GM13977 (cell line): Measurements from ENCODE around the gene ATMIN.

Source experiments
- DNase-seq: peaks from one replicate; pipeline ENCODE4 v3.0.0; 2012; ENCODE audit warnings: low spot score
- CTCF ChIP-seq: IDR thresholded peaks from 2 replicates; pipeline ENCODE4 v1.5.1; 2012; ENCODE audit warnings: mild to moderate bottlenecking, control low read depth; ENCODE audit not compliant: insufficient read depth; ENCODE audit errors: extremely low read depth, missing control alignments
- in situ Hi-C: fragments of 300-500 bp; cut with MboI; formaldehyde crosslinking; loops from one replicate; pipeline ENCODE4 v1.12.0; 2022; ENCODE audit warnings: low sequenced_read_pairs, low pct_unique_long_range_greater_than_20kb, mixed read lengths, inconsistent platforms; ENCODE audit not compliant: unreplicated experiment

ATMIN gene

DNA sequence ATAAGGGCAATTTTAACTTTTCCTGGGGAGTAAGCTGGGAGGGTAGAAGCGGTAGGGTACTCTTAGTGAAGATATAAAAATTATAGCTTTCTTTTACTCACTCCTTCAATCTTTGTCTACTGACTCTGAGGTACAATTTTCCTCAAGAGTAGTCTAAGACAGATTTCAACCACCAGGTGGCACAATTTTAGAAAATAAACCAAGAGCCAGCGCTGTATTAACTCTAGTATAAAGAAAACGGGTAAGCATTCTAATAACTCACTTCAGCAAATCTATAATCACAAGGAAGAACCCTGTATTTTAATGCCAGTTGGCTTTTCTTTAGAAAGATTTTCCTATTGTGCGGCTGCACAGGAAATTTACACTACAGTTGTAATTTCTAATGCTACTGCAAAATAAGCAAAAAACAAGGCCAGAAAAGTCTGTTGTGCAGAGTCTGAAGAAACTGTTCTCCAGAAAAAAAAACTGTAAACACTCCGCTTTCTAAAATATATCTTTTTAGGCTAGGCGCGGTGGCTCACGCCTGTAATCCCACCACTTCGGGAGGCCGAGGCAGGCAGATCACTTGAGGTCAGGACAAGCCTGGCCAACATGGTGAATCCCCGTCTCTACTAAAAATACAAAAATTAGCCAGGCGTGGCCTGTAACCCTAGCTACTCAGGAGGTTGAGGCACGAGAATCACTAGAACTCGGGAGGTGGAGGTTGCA is 30.8 kb upstream of the ATMIN start:
- in situ Hi-C loops: no loop called here
- TF ChIP-seq CTCF: peak; percentile 53
- DNase-seq: peak; percentile 27

GRCh38 chr16:81005610-81006161 is 30.0 kb upstream of the ATMIN start:
- no peak for DNase-seq
- no peak for TF ChIP-seq CTCF
- in situ Hi-C loops: no loop called here

DNA sequence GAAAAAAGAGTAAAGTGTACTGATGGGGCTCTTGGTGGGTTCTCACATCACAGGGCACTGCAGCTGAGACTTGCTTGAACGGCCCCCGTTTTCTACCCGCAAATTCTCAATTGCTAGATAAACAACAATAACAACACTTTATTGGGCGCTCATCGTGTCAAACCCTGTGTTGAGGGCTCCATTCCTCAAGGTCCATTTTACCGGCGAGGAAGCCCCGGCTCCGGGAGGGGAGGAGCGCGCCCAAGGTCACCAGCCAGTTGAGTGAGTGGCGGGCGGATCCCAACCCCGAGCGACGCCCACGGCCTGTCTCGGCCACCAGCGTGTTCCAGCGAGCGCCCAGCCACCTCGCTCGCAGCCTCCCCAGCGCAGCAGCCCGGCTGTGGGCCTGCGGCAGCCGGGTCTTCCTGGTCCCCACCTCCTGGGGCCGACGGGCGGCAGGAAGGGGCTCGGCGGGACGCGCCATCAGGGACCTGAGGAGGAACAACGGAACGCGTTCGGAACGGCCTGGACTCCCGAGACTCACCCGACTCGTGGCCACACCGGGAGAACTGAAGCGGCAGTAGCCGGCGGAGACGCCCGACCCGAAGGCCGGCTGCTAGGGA is 29.3 kb upstream of the ATMIN start:
- DNase-seq: peak; percentile 56
- no peak for TF ChIP-seq CTCF
- in situ Hi-C loops: no loop called here

DNA sequence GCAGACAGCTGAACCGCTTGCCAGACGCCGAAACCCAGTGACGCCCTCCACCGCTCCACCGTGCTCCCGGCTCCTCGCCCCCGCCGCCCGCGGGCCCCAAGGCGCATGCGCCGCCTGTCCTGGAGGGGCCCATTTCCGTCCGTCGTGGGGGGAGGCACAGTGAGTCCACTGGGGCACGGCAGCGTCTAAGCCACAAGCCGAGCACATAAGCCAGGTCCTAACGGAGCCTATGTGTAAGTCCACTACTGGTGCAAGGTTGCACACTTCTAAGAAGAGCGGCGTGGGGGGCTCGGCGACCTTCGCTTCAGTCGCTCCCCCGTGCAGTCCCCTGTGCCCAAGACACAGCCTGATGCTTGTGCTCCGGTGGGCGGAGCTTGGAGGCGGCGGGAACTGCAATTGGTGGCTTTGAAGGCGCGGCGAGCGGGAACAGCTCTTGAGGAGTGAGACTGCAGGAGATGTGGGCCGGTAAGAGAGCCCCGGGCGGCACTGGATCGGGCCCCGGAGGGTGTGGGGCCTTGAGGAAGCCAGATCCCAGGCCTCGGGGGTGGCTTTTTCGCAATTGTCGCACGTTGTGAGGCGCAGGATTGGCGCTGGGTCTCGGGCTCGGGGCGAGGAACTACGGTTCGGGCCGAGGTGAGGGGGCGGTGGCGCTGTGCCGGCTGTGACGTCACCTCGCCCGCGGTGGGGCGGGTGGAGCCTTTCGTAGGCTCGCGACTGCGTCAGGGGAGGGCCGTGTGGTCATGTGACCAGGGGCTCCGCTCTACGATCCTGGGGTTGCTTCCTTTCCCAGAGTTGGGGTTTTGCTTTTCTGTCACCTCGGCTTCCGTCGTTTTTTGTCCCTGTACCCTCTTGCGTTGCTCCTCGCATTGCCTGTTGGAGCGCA is 28.6 kb upstream of the ATMIN start, which contains the start of the genes CENPN and CMC2:
TSS of gene CENPN (plus strand) at position 402 of the 883 bp plus-strand sequence. CDS start 4,726 bp downstream, outside the sequence.
TSS of gene CMC2 (minus strand) at position 73 of the 883 bp plus-strand sequence. CDS start 9,491 bp downstream, outside the sequence.
- peak; percentile 91 for DNase-seq
- no peak for TF ChIP-seq CTCF
- in situ Hi-C loops: no loop called here

GRCh38 chr16:81008505-81008789 is 27.2 kb upstream of the ATMIN start:
- no peak for DNase-seq
- in situ Hi-C loops: no loop called here
- no peak for TF ChIP-seq CTCF

DNA sequence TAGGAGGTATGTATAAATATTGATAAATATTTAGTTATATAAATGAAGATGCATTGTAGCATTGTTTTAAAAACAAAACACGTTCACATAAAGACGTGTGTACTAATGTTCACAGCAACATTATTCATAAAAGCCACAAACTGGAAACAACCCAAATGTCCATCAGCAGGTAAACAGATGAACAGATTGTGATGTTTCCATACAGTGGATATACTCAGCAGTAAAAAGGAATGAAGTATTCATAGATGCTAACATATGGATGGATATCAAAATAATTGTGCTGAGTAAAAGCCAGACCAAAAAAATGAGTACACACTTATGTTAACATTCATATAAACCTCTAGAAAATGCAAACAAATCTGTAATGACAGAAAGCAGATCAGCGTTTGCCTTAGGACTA is 22.7 kb upstream of the ATMIN start:
- in situ Hi-C loops: no loop called here
- no peak for DNase-seq
- no peak for TF ChIP-seq CTCF
